GM18499 (cell line): ENCODE data around the gene NXPE4.
"Not testable (repeated sequence)": the region's sequence is repeated elsewhere in the genome, so short reads cannot be mapped to it uniquely, and the experiment has no call there.

Source experiments
- ATAC-seq: cut with Tn5 transposase; IDR thresholded peaks from one replicate; pipeline ENCODE4 v1.9.1; 2021; ENCODE audit warnings: moderate number of reproducible peaks; ENCODE audit not compliant: insufficient read depth, unreplicated experiment

Gene NXPE4

DNA sequence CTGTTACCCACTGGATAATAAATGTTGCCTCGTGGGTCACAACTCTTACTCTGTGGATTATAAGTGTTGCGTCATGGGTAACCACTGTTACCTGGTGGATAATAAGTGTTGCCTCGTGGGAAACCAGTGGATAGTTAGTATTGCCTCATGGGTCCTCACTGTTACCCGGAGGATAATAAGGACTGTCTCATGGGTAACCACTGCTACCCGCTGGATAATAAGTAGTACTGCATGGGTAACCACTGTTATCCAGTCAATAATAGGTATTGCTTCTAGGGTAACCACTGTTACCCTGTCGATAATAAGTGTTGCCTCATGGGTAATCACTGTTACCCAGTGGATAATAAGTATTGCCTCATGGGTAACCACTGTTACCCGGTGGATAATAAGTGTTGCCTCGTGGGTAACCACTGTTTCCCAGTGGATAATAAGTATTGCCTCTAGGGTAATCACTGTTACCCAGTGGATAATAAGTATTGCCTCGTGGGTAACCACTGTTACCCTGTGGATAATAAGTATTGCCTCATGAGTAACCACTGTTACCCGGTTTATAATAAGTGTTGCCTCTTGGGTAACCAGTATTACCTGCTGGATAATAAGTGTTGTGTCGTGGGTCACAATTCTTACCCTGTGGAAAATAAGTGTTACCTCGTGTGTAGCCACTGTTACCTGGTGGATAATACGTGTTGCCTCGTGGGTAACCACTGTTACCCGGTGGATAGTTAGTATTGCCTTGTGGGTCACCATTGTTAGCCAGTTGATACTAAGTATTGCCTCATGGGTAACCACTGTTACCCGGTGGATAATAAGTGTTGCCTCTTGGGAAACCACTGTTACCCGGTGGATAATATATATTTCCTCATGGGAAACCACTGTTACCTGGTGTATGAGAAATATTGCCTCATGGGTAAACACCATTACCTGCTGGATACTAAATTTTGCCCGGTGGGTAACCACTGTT is 15.7 kb upstream of the NXPE4 start:
- no peak for ATAC-seq

DNA sequence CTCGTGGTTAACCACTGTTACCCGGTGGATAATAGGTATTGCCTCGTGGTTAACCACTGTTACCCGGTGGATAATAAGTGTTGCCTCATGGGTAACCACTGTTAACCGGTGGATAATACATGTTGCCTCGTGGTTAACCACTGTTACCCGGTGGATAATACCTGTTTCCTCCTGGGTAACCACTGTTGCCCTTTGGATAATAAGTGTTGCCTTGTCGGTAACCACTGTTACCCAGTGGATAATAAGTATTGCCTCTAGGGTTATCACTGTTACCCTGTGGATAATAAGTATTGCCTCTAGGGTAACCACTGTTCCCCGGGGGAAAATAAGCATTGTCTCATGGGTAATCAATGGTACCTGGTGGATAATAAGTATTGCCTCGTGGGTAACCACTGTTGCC is 15.0 kb upstream of the NXPE4 start:
- no peak for ATAC-seq

DNA sequence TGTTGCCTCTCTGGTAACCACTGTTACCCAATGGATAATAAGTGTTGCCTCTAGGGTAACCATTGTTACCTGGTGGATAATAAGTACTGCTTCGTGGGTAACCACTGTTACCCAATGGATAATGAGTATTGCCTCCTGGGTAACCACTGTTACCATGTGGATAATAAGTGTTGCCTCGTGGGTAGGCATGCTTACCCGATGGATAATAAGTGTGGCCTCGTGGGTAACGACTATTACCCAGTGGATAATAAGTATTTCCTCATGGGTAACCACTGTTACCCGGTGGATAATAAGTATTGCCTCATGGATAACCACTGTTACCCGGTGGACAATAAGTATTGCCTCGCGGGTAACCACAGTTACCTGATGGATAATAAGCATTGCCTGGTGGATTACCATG is 13.8 kb upstream of the NXPE4 start:
- no peak for ATAC-seq

DNA sequence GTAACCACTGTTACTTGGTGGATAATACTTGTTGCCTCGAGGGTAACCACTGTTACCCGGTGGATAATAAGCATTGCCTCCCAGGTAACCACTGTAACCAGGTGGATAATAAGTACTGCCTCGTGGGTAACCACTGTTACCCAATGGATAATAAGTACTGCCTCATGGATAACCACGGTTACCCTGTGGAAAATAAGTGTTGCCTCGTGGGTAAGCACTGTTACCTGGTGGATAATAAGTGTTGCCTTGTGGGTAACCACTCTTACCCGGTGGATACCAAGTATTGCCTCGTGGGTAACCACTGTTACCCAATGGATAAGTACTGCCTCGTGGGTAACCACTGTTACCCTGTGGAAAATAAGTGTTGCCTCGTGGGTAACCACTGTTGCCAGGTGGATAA is 13.0 kb upstream of the NXPE4 start:
- not testable (repeated sequence) for ATAC-seq

DNA sequence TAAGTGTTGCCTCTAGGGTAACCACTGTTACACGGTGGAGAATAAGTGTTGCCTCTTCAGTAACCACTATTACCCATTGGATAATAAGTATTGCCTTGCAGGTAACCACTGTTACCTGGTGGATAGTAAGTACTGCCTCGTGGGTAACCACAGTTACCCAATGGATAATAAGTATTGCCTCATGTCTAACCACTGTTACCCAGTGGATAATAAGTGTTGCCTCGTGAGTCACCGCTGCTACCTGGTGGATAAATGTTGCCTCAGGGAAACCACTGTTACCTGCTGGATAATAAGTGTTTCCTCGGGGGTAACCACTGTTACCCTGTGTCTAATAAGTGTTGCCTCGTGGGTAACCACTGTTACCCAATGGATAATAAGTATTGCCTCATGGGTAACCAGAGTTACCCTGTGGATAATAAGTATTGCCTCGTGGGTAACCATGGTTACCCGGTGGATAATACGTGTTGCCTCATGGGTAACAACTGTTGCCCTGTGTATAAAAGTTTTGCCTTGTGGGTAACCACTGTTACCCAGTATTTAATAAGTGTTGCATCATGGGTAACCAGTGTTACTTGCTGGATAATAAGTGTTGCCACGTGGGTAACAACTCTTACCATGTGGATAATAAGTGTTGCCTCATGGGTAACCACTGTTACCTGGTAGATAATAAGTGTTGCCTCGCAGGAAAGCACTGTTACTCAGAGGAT is 12.3 kb upstream of the NXPE4 start:
- no peak for ATAC-seq

DNA sequence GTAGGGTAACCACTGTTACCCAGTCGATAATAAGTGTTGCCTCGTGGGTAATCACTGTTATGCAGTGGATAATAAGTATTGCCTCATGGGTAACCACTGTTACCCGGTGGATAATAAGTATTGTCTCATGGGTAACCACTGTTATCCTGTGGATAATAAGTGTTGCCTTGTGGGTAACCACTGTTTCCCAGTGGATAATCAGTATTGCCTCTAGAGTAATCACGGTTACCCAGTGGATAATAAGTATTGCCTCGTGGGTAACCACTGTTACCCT is 11.2 kb upstream of the NXPE4 start:
- not testable (repeated sequence) for ATAC-seq

DNA sequence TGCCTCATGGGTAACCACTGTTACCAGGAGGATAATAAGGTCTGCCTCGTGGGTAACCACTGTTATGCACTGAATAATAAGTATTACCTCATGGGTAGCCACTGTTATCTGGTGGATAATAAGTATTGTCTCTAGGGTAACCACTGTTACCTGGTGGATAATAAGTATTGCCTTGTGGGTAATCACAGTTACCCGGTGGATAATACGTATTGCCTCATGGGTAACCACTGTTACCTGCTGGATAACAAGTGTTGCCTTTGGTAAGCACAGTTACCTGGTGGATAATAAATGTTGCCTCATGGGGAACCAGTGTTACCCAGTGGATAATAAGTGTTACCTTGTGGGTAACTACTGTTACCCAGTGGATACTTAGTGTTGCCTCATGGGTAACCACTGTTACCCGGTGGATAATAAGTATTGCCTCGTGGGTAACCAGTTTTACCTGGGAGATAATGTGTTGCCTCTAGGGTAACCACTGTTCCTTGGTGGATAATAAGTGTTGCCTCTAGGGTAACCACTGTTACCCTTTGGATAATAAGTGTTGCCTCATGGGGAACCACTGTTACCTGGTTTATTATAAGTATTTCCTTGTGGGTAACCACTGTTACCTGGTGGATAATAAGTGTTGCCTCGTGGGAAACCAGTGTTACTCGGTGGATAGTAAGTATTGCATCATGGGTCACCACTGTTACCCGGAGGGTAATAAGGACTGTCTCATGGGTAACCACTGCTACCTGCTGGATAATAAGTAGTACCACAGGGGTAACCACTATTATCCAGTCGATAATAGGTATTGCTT is 10.6 kb upstream of the NXPE4 start:
- no peak for ATAC-seq

DNA sequence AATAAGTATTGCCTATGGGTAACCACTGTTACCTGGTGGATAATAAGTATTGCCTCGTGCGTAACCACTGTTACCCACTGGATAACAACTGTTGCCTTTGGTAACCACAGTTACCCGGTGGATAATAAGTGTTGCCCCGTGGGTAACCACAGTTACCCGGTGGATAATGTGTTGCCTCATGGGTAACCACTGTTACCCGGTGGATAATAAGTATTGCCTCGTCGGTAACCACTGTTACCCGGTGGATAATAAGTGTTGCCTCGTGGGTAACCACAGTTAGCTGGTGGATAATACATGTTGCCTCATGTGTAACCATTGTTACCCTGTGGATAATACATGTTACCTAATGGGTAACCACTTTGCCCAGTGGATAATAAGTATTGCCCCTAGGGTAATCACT is 9.8 kb upstream of the NXPE4 start:
- no peak for ATAC-seq

DNA sequence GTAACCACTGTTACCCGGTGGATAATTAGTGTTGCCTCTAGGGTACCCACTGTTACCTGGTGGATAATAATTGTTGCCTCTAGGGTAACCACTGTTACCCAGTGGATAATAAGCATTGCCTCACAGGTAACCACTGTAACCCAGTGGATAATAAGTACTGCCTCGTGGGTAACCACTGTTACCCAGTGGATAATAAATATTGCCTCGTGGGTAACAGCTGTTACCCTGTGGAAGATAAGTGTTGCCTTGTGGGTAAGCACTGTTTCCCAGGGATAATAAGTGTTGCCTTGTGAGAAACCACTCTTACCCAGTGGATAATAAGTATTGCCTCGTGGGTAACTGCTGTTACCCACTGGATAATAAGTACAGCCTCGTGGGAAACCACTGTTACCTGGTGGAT is 9.3 kb upstream of the NXPE4 start:
- no peak for ATAC-seq

DNA sequence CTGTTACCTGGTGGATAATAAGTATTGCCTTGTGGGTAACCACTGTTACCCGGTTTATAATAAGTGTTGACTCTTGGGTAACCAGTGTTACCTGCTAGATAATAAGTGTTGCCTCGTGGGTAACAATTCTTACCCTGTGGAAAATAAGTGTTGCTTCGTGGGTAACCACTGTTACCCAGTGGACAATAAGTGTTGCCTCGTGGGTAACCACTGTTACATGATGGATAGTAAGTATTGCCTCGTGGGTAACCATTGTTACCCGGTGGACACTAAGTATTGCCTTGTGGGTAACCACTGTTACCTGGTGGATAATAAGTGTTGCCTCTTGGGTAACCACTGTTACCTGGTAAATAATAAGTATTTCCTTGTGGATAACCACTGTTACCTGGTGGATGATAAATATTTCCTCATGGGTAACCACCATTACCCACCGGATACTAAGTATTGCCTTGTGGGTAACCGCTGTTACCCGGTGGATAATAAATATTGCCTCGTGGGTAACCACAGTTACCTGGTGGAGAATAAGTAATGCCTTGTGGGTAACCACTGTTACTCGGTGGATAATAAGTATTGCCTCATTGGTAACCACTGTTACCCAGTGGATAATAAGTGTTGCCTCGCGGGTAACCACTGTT is 8.7 kb upstream of the NXPE4 start:
- no peak for ATAC-seq

DNA sequence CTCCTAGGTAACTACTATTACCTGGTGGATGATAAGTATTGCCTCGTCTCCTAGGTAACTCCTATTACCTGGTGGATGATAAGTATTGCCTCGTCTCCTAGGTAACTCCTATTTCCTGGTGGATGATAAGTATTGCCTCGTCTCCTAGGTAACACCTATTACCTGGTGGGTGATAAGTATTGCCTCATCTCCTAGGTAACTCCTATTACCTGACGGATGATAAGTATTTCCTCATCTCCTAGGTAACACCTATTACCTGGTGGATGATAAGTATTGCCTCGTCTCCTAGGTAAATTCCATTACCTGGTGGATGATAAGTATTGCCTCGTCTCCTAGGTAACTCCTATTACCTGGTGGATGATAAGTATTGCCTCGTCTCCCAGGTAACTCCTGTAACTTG is 7.6 kb upstream of the NXPE4 start:
- ATAC-seq = not testable (repeated sequence)

DNA sequence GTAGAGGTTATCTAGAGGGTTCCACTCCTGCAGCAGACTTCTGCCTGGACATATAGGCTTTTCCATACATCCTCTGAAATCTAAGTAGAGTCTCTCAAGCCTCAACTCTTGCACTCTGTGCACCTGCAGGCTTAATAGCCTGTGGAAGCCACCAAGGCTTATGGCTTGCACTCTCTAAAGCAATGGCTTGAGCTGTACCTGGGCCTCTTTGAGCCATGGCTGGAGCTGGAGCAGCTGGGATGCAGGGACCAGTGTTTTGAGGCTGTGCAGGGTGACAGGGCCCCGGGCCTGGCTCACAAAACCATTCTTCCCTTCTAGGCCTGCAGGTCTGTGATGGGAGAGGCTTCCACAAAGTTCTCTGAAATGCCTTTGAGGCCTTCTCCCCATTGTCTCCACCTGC is 2.9 kb upstream of the NXPE4 start:
- ATAC-seq = no peak

DNA sequence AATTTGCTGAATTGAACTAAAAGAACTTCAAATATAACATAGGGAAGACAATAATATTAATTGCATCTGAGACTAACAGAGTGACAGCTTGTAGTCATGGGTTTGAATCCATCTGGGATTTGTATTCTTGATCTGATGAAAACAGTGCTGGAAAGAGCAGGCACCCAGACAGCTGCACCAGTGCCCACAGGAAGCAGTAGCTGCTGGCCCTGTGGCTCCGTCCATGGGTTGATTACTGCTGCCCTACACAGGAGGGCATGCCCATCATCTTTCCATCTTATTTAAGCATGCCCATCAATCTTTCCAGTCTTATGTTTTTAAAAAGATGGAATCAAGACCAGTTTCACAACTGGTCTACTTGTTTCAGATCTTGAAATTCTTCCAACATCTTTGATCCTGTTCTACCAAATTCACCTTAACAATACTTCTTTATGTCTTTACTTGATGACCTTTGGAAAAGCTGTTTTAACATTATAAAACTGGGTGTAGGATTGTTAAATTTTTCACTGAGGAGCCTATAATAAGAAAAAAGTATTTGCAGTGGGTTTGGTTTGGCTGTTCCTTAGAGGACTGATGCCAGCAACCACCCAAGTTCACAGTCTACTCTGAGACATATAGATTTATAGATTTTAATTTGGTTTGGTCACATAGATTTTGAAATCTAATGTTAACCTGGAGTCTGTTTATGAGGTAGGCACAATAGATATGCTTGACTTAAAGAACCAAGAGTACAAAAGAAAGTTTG is 761 bp upstream of the NXPE4 start:
- ATAC-seq = no peak

DNA sequence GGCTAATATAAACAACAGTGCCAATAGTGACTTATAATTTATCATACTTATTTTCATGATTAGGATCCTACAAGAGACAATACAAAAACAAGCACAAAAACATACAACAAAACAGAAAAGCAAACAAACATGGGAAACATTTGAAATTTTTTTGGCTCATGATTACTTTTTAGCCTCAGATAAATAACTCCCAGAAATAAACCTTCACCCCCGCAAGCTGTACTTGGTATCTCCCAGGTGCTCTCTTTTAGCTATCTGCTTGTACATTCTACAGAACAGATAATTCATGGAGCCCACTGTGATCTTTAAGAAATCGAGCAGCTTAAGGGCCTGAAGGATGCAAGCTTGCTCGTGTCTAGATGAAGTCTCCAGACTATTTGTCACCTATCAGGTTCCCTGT is 883 bp downstream of the NXPE4 start:
- no peak for ATAC-seq

DNA sequence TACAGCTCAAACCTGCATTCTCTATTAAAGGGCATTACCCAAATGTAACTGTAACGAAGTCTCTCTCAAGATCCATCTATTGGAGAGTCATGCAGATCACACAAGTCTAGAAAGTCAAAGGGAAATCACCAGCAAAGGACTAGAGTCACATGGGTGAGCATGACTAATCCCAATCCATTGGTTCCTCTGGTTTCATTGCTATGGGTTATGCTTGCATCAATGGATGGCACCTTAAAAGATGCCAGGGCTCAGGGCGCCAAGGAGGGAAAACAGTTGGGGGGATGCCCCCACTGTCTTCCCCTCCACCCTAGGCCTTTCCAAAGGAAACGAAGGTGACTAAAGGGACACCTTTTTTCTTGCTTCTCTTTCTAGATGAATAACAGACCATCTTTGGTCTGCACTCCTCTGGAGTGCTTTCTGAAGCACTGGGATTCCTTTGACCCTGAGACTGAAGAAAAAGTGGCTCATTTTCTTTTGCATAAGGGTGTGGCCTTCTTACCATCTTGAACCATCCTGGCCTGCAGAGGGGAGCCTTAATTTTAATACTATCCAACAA is 8.1 kb downstream of the NXPE4 start:
- ATAC-seq = no peak

DNA sequence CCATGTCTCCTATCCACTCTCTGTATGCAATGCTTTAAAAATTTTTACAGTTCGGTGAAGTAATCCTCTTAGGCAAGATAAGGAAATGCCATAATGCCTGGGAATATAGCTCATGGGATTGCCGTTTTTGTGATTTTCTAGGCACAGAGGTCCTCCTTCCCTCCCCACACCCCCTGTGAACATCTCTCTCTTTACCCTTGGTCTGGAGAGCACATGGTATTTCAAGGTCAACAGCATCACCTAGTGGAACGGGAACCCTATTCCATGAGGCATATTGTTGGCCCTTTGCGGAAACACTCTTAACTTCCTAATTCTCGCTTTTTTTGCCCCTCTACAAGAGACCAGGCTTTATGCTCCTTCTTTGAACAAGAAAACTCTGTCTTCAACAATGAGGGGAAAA is 8.8 kb downstream of the NXPE4 start:
- no peak for ATAC-seq

DNA sequence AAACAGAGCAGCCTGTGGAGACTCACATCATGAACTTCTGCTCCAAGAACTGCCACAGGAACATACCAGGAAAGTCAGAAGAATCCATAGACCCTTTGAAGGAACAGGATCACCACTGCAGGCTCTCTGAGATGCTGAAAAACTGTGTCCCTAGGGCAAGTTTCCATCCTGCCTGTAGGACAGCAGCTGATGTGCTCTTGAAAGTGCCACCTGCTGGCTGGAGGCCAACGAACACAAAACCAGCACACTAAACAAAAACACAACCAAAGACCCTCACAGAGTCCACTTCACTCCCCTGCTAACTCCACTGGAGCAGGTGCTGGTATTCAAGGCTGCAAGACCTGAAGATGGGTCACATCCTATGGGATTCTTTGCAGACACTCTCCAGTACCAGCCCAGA is 23.9 kb downstream of the NXPE4 start:
- no peak for ATAC-seq

DNA sequence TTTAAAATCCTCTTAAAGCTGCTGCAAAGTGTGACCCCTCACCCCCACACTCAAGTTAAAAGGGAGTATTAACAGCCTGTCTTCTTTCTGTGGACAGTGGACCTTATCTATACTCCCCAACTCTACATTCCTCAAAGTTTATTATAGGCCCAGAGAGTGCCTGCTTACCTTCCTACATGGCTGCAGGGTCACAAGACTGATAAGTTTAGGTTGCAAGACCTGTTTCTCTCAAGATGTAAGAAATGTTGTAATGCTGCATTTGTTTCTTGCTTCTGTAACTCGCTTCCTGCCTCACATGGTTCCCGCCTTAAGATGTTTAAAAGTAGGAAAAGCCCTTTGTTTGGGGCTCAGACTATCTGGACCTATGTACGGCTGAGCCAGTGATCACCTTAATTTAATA is 25.8 kb downstream of the NXPE4 start:
- ATAC-seq = no peak

DNA sequence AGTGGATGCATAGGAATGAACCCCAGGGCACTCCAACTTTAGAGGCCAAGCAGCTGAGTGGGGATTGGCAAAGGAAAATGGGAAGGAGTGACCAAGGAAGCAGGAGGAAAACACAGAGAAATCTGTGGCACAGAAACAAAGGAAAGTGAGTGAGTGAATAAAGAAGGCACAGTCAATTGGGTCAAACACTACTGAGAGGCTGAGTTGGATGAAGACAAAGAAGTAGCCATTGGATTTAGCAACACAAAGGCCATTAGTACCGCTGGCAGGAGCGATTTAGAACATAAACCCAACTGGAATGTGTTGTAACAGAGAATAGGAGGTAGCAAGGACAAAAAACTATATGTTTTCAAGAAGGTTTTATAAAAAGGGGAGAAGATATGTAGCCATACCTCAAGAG is 29.3 kb downstream of the NXPE4 start:
- no peak for ATAC-seq

DNA sequence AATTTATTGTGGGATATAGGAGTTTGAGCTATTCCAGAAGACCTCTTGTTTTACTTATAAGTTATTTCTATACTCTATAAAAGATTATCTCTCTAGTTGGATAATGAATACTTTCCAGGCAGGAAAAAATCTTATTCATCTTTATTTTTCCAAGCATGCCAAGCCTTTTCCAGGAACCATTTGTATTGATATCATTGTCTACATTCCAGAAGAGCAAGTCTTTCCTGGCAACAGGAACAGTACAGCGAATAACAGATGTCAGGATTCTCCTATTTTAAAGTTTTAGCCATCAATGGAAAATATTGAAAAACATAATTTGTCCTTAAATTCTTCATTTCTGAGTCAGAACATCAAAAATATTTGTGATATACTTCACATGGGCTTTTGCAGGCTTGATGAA is 30.8 kb downstream of the NXPE4 start:
- no peak for ATAC-seq
